ENCODE measurements around the gene IL1B.
"Not testable (repeated sequence)": the region's sequence is repeated elsewhere in the genome, so short reads cannot be mapped to it uniquely, and the experiment has no call there.

IL1B gene

GRCh38 chr2:112850588-112850987, 14.0 kb upstream of the IL1B start:
- DNase-seq (ENCODE audit: low read depth) = no peak

GRCh38 chr2:112849956-112850355, 13.4 kb upstream of the IL1B start:
- no peak for DNase-seq (ENCODE audit: low read depth)

GRCh38 chr2:112848833-112849232, 12.3 kb upstream of the IL1B start:
- no peak for DNase-seq (ENCODE audit: low read depth)

DNA sequence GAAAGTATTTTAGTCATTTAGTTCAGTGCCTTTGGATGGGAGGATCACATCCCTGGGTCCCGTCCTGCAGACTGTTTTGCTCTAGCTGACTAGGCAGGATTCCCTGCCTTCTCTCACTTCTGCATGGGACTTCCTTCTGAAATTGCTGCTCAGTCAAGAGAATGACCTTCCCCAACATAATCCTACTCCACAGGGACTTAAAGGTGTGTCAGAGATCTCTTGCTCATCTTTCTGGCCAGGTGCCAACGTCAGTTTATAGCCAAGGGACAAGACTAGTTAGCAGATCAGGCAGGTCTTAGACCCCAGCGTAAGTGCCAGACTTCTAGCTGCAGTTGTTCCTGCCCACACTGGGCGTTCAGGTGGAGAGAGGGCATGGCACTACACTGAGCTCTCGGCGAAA, 9.5 kb upstream of the IL1B start:
- no peak for DNase-seq (ENCODE audit: low read depth)

- no peak for DNase-seq (ENCODE audit: low read depth)
Observed at GRCh38 chr2:112843836-112844235, 7.3 kb upstream of the IL1B start.

DNA sequence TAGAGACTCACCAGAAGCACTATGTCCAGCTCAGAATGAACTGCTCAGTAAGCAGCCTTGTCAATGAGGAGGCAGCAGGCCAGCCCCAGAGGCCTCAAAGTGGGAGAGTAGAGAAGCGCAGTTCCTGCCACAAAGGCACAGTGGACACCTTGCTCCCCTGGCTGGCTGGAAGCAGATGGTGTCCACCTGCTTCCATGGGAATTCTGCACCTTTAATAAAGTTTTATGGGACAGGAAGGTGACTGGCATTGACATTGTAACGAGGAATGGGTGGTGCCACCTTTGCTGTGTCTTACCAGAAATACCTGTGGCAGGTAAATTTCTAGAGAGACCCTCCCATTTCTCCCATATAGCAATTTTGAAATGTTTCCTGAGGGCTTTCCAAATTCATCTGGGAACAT, 6.7 kb upstream of the IL1B start:
- no peak for DNase-seq (ENCODE audit: low read depth)

DNA sequence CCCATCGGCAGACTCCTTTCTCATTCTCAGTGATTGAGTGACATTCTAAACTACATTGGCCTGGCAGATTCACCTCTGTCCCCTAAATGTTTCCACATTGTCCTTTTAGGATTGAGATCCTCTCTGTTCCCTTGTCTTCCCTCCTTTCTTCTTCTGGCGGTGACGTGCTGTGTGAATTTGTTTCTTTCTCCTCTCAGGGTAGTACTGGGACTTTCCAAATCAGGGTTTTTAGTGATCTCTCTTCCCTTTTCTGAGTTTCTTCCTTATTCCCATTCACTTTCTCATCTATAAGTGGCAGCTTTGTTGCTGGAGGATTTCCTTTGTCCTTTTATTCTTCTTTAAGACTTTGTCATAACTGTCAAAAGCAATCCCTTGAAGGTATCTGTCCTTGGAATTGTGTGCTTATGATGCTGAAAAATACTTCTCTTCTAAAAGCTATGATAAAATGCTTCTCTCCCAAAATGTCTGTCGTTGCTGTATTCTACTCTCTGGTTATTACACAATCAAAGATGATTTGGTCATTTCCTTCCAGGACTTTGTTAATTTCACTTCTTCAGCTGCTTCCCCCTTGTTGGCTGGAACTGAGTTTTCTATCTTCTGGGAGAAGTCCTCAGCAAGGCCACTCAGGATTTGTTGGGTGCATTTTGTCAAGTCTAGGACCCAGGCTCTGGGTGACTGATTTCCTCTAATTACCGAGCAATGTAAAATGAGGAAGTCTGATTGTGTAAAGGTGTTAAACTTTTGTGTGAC, 4.9 kb upstream of the IL1B start:
- DNase-seq (ENCODE audit: low read depth) = no peak

DNA sequence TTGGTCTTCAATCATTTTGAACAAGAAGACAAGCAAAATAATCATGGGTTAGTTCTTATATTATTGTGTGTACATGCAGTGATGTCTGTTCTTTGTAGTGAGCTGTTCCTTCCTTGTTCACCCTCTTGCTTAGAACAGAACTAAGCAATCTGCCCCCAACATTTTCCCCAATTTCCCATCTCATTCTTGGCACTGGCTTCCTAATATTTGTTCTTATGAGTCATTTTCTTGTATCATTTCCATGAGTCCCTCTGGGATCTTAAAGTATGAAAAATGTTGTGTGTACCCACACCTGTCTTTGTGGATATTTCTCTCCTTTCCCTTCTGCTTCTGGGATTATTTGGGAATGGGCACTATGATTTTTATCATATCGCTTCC, 3.5 kb upstream of the IL1B start:
- DNase-seq (ENCODE audit: low read depth) = no peak

DNA sequence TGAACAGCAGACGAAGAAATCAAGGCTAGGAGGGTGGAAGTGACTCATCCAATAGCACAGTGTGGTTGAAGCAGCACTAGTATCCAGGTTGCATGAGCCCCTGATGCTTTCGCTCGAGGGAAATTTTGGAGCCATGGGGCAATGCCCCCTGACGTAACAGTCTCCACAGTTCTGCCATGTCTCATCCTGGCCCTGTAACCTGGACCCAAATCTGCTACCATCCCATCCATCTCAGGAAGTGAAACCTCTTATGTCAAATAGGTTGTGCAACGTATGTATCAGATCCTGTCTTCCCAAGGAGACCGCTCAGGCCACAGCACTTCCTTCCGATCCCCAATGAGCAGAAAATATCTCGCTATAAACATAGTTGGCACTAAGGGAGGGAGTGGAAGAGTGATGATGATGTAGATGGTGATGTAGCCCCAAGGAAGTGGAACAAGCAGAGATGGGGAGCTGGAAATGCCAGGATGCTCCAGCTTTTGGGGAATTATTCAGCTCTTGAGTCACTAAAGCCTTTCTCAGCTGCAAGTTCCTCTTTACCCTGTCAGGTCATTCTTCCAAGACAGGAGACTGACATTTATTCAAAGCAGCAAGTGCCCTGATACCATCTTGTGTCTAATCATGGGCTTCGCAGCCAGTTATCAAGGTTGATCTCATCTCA, 3.0 kb upstream of the IL1B start:
- no peak for DNase-seq (ENCODE audit: low read depth)

DNA sequence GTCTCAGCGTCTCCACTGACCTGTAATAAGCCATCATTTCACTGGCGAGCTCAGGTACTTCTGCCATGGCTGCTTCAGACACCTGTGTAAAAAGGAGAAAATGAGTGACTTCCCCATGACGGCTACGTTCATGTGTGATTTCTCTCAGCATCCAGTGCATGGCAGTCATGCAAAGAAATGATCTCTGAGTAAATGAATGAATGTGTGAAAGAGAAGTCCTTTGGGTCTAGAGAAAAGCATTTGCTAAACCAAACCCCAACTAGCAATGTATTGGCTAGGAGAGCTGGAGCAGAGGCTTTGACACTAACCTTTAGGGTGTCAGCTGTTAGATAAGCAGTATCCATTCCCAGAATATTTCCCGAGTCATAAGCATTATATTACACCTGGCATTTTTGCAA, 417 bp downstream of the IL1B start:
- no peak for DNase-seq (ENCODE audit: low read depth)

- DNase-seq (ENCODE audit: low read depth) = no peak
Observed at GRCh38 chr2:112835536-112836162, 930 bp downstream of the IL1B start.

- no peak for DNase-seq (ENCODE audit: low read depth)
Observed at GRCh38 chr2:112835061-112835501, 1.5 kb downstream of the IL1B start.

DNA sequence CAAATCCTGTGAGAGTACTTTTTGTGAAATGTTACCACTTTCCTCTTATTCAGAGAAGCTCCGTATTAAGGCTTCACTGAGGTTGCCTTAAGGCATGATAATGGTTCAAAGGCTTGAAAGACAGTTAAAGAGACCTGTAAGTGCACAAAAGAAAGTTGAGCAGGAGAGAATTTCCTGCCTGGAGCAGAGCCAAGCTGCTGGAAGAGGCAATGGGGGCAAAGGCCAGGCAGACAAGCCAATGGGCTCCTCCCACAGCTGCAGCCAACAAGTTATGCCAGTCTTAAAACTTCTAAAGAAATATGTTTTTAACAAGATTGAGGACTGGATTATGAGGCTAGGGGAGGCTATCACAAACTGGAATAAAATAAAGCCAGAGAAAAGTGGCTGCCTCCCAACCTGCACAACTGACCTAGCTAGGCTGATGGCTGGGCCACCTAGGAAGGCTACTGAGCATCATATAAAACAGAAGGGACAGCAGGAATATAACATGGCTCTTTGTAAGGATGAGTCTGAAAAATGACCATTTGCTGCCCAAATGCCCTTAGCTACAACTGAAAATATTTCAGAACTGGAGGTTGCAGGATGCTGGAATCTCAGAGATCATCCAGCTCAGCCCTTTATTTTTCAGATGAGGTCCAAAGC, 2.1 kb downstream of the IL1B start:
- no peak for DNase-seq (ENCODE audit: low read depth)

DNA sequence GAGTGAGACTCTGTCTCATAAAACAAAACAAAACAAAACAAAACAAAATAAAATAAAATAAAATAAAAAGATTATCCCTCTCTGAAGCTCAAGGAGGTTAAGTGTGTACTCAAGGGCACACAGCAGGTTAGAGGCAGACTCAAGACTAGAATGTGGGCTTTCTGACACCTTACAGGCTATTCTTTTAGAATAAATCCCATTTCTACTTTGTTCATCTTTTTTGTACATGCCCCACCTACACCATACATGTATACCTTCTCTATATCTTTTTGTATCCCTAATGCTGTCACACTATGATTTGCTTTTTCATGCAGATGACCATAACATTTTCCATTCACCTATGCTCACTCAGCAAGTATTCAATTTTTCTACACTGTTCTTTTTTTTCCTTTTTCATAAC, 2.6 kb downstream of the IL1B start:
- DNase-seq (ENCODE audit: low read depth) = no peak

DNA sequence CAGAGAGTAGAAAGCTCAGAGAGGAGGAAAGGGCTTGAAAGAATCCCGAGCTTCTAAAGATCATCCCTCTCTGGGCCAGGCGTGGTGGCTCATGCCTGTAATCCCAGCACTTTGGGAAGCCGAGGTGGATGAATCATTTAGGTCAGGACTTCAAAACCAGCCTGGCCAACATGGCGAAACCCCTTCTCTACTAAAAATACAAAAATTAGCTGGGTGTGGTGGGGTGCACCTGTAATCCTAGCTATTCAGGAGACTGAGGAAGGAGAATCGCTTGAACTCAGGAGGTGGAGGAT, 3.0 kb downstream of the IL1B start:
- DNase-seq (ENCODE audit: low read depth) = not testable (repeated sequence)

DNA sequence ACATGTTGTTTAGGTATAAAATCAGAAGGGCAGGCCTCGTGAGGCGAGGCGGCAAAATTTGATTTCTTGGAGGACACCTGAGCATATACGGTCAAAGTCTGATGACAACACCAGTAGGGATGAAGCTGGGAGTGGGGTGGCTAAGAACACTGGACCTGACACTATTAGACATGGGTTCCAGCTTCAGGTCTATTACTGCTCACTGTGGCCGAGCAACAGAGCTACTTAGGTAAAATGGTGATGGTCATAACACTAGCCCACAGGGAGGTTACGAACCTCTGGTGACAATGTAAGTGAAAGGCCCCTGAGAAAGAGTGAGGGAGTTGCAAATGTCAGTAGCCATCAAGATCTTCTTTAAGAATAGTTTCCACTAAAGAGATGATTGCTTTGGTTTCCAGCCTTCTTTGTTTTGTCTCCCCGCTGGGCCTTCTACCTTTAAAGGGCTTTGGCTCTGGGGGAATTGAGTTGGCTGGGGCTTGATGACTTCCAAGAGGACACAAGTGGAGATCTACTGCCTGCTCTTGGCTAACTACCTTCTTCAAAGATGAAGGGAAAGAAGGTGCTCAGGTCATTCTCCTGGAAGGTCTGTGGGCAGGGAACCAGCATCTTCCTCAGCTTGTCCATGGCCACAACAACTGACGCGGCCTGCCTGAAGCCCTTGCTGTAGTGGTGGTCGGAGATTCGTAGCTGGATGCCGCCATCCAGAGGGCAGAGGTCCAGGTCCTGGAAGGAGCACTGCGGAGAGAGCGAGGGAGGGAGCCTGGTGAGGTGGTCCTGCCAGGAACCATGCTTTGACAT, 3.5 kb downstream of the IL1B start:
- DNase-seq (ENCODE audit: low read depth) = no peak

- DNase-seq (ENCODE audit: low read depth) = no peak
Observed at GRCh38 chr2:112831946-112832840, 4.4 kb downstream of the IL1B start.

- no peak for DNase-seq (ENCODE audit: low read depth)
Observed at GRCh38 chr2:112831513-112831845, 5.1 kb downstream of the IL1B start.

DNA sequence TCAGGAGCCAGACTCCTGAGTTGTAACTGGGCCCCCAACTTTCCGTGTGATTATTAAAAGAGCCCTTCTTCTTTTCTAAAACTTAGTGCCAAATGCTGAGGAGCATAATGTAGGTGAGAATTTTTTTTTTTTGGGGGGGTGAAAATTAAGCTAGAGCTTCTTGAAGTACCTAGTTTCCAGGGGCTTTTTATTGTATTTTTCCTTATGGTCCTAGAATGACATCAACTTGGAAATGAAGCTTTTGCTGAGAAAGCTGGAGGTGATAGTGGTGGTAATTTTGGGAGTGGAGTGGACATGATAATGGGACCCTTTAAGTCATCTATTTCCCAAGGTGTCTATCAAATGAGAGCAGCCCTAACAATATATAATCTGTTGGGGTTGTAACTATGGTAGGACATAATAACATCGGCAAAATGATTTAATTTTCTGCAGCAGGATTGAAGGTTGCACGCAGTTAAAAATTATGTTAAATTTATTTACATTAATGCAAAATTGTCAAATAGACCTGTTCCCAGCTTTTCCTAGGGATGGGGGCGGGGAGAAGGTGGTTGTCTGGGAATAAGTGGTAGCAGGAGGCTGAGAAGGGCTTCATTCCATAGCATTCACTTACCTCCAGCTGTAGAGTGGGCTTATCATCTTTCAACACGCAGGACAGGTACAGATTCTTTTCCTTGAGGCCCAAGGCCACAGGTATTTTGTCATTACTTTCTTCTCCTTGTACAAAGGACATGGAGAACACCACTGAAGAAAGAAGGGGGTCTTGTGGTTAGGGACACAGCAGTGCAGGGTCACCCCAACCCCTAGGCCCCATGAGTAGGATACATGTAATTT, 5.7 kb downstream of the IL1B start:
- no peak for DNase-seq (ENCODE audit: low read depth)

DNA sequence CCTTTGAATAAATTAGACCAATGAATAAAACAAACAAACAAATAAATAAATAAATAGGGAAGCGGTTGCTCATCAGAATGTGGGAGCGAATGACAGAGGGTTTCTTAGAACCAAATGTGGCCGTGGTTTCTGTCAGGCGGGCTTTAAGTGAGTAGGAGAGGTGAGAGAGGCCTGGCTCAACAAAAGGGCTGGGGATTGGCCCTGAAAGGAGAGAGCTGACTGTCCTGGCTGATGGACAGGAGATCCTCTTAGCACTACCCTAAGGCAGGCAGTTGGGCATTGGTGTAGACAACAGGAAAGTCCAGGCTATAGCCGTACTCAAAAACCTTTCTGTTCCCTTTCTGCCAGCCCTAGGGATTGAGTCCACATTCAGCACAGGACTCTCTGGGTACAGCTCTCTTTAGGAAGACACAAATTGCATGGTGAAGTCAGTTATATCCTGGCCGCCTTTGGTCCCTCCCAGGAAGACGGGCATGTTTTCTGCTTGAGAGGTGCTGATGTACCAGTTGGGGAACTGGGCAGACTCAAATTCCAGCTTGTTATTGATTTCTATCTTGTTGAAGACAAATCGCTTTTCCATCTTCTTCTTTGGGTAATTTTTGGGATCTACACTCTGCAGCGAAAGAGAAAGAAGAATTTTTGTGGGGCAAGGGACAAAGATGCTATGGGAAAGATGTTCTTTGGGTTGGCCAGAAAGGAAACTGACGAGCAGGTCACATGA, 6.5 kb downstream of the IL1B start:
- no peak for DNase-seq (ENCODE audit: low read depth)
